Measurements from ENCODE around the gene RPL10A. TPM values are rescaled to one million over a fixed set of nuclear protein-coding genes. Genes with fewer than 3 reads are reported as not detected.

Gene RPL10A
- total RNA-seq, 4 donors from 2014 or later, result 323 to 991 (median 649) TPM

GRCh38 chr6:35496841-35497570 lies 28.8 kb downstream of the RPL10A start, which contains the start of gene TEAD3:
Gene TEAD3, minus strand, starts transcription at chr6:35497079.
- intact Hi-C loops (cut with DNase I; ENCODE audit: low total_unique reads), result loop anchor here (1.0 kb wide), 1 partner anchor 155 kb away; the partner anchor contains the start of gene PPARD
- in situ Hi-C loops (cut with MboI; ENCODE audit: low pct_ligation_motif_present in 1 of 4, low pct_unique_long_range_greater_than_20kb in 1 of 4, low sequenced_read_pairs in 3 of 4), result no loop called here
- 1% methylated on average over 25 of the region's 98 CpGs; no CpG with 5 or more reads in 1 of the 2 donors for WGBS, 2 donors (ENCODE audit: low coverage in 1 of 2)
- peaks cover 9 to 47% (median 41%) of the 10 kb centered on the region in 4 donors for H3K4me1 ChIP-seq
- H3K27me3 ChIP-seq, result peaks cover 11% of the 10 kb centered on the region
- no peaks in the 10 kb centered on the region for H3K9me3 ChIP-seq
- DNase-seq, result peak; percentile 74
- H3K36me3 ChIP-seq, result no peaks in the 10 kb centered on the region
- peak within 1 kb of the TSS; percentile 64 to 98 (median 94) for H3K4me3 ChIP-seq
- TF ChIP-seq CTCF (IDR thresholded peaks at IDR 0.05) (peak in 2 of 5 experiments; percentile 15 to 22), EP300 (IDR thresholded peaks at IDR 0.05; ENCODE audit: low read depth) (no peak), POLR2AphosphoS5 (IDR thresholded peaks at IDR 0.05) (peak in 2 of 3 donors; percentile 5 to 11)
- H3K27ac ChIP-seq, result peak within 1 kb of the TSS; percentile 94 to 99 (median 98)

DNA sequence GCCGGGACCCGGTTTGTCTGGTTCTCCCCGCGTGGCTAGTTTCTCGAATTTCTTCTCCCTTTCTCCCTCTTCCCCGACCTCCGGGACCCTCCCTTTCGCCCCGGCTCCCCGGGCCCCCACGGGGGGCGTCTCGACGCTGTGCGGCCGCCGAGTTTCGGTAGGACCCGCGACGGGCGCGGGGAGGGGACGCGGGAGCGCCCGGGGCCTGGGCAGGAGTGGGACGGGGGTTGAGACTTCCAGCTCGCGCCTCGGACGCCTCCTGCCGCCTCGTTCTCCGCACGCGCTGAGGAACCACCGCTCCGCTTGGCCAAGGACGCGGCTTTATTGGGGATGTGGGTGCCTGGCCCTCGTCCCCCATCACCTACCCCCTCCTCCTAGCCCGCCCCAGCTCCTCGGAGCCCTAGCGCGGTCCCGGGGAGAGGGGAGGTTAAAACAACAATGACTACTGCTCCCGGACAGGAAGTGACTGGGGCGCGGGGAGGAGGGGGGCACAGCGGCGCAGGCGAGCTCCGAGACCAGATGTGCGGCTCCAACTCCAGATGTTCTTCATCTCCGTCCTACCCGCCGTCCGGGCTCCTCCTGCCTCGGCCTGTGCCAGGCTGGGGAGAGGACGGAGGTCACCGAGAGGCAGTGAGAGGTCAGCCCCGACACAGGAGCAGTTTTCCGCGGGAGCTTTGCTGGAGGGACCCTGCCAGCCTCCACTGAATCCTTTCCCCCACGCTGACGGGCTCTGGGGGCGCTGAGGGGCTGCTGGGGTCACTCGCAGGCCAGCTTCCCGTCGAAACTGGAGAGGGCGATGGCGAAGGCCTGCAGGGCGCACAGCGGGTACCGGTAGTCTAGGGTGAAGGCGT lies 29.6 kb downstream of the RPL10A start:
- peak overlapping the region; percentile 94 to 99 (median 98) for H3K27ac ChIP-seq
- peaks cover 11% of the 10 kb centered on the region for H3K27me3 ChIP-seq
- WGBS, 2 donors (ENCODE audit: low coverage in 1 of 2), result 6% methylated on average over 45 of the region's 77 CpGs; no CpG with 5 or more reads in 1 of the 2 donors
- no peaks in the 10 kb centered on the region for H3K36me3 ChIP-seq
- in situ Hi-C loops (cut with MboI; ENCODE audit: low pct_ligation_motif_present in 1 of 4, low pct_unique_long_range_greater_than_20kb in 1 of 4, low sequenced_read_pairs in 3 of 4), result no loop called here
- peaks cover 3 to 42% (median 33%) of the 10 kb centered on the region in 4 donors for H3K4me1 ChIP-seq
- peak overlapping the region; percentile 23 to 95 (median 78) for H3K4me3 ChIP-seq
- no peaks in the 10 kb centered on the region for H3K9me3 ChIP-seq
- intact Hi-C loops (cut with DNase I; ENCODE audit: low total_unique reads), result loop anchor here (1.0 kb wide), 1 partner anchor 155 kb away; the partner anchor contains the start of gene PPARD
- DNase-seq, result peak; percentile 69
- TF ChIP-seq EP300 (IDR thresholded peaks at IDR 0.05; ENCODE audit: low read depth) (no peak), CTCF (IDR thresholded peaks at IDR 0.05) (no peak), POLR2AphosphoS5 (IDR thresholded peaks at IDR 0.05) (peak; percentile 43 to 76 (median 58))

- TF ChIP-seq POLR2AphosphoS5 (IDR thresholded peaks at IDR 0.05), result no peak
- no peak for TF ChIP-seq EP300 (IDR thresholded peaks at IDR 0.05; ENCODE audit: low read depth)
- no peak for TF ChIP-seq POLR2A (IDR thresholded peaks at IDR 0.05)
- no peak for TF ChIP-seq CTCF (IDR thresholded peaks at IDR 0.05)
- intact Hi-C loops (cut with DNase I; ENCODE audit: low total_unique reads), result no loop called here
- Histone ChIP-seq H3K9me3 (no peaks in the 10 kb centered on the region), H3K27me3 (peaks cover 14% of the 10 kb centered on the region), H3K4me3 (peak overlapping the region; percentile 23 to 95 (median 78)), H3K36me3 (no peaks in the 10 kb centered on the region), H3K27ac (peak overlapping the region; percentile 94 to 99 (median 98)), H3K4me1 (peaks cover 3 to 36% (median 30%) of the 10 kb centered on the region in 4 donors)
- DNase-seq, result no peak
- in situ Hi-C loops (cut with MboI; ENCODE audit: low pct_ligation_motif_present in 1 of 4, low pct_unique_long_range_greater_than_20kb in 1 of 4, low sequenced_read_pairs in 3 of 4), result no loop called here
- WGBS, 2 donors (ENCODE audit: low coverage in 1 of 2), result 52 to 100% methylated on average over 2 to 14 of the region's 14 CpGs
Measured at GRCh38 chr6:35498422-35499067, 30.3 kb downstream of the RPL10A start.

Measured in transverse colon (tissue), 4 donors.